Measurements from ENCODE around the gene UQCC2. TPM values are rescaled to one million over a fixed set of nuclear protein-coding genes. Genes with fewer than 3 reads are reported as not detected.

Gene UQCC2
- total and polyA plus RNA-seq, 2 donors (not counting 1 experiment from before 2014, with no cell fraction given), result 13.2 to 16.6 TPM

DNA sequence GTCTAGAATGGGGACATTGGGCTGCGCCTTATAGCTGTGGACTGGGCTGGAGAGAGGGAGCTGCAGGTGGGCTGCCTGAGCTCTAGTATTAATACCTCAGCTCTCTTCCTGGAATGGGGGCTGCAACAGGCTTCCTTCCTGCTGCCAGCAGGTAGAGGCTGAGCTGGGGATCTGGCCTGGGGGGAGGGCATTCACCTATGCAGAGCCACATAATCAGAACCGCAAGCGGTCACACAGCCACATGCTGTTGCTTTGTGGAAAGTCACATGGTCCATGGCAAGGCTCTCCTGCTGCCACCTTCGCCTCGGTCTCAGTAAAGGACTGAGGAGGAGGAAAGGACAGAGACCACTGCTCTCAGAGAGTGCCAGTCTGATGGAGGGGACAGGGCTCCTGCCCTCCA lies 54.7 kb downstream of the UQCC2 start:
- intact Hi-C loops (cut with micrococcal nuclease), result no loop called here
- Mint-ChIP-seq H3K4me3 (no peak overlapping the region), H3K4me1 (peaks cover 5% of the 10 kb centered on the region), H3K9me3 (ENCODE audit: insufficient read depth) (no peaks in the 10 kb centered on the region), H3K27ac (no peak overlapping the region), H3K27me3 (no peaks in the 10 kb centered on the region)
- POLR2A ChIA-PET, result no interaction called here
- no peak for ATAC-seq (ENCODE audit: low read depth)
- Histone ChIP-seq H3K27ac (ENCODE audit: low read length in 2 of 2) (no peak overlapping the region), H3K9me3 (ENCODE audit: control extremely low read depth in 1 of 3, control insufficient read depth in 2 of 3, insufficient read depth in 1 of 3, low read length in 2 of 3) (no peaks in the 10 kb centered on the region), H3K9ac (ENCODE audit: low read length) (no peak overlapping the region), H3K4me1 (ENCODE audit: control insufficient read depth in 2 of 2, insufficient read depth in 2 of 2, low read length in 2 of 2) (no peaks in the 10 kb centered on the region), H3K36me3 (replicated peaks in 1 of 2; ENCODE audit: control extremely low read depth in 1 of 2, control insufficient read depth in 1 of 2, extremely low read depth in 1 of 2, insufficient read depth in 2 of 2, low read length in 1 of 2) (peaks cover 0 to 59% of the 10 kb centered on the region in 2 experiments), H3K79me2 (ENCODE audit: control insufficient read depth, insufficient read depth, low read length) (peaks cover 25% of the 10 kb centered on the region), H3K4me3 (ENCODE audit: control extremely low read depth in 1 of 5, extremely low read depth in 1 of 5, insufficient read depth in 1 of 5, low read depth in 2 of 5, low read length in 4 of 5) (no peak overlapping the region), H3K4me2 (replicated peaks; ENCODE audit: low read depth, low read length, poor library complexity, severe bottlenecking) (no peak overlapping the region), H4K20me1 (ENCODE audit: control insufficient read depth, insufficient read depth, low read length, poor library complexity, severe bottlenecking) (peaks cover 43% of the 10 kb centered on the region), H3K27me3 (replicated peaks in 1 of 4; ENCODE audit: control extremely low read depth in 1 of 4, control insufficient read depth in 3 of 4, insufficient read depth in 4 of 4, low read length in 3 of 4) (no peaks in the 10 kb centered on the region), H2AFZ (ENCODE audit: insufficient read depth, low read depth, low read length, poor library complexity, severe bottlenecking) (no peak overlapping the region)
- 90% methylated on average over 4 of the region's 5 CpGs for WGBS (ENCODE audit: insufficient coverage)
- TF ChIP-seq, protein P1, sequence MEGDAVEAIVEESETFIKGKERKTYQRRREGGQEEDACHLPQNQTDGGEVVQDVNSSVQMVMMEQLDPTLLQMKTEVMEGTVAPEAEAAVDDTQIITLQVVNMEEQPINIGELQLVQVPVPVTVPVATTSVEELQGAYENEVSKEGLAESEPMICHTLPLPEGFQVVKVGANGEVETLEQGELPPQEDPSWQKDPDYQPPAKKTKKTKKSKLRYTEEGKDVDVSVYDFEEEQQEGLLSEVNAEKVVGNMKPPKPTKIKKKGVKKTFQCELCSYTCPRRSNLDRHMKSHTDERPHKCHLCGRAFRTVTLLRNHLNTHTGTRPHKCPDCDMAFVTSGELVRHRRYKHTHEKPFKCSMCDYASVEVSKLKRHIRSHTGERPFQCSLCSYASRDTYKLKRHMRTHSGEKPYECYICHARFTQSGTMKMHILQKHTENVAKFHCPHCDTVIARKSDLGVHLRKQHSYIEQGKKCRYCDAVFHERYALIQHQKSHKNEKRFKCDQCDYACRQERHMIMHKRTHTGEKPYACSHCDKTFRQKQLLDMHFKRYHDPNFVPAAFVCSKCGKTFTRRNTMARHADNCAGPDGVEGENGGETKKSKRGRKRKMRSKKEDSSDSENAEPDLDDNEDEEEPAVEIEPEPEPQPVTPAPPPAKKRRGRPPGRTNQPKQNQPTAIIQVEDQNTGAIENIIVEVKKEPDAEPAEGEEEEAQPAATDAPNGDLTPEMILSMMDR (IDR thresholded peaks at IDR 0.05), result no peak
- TF ChIP-seq EZH2 (IDR thresholded peaks at IDR 0.05; ENCODE audit: borderline replicate concordance, insufficient read depth, low read depth, low read length, poor library complexity, severe bottlenecking), result no peak
- DNase-seq, result no peak
- CTCF ChIA-PET, result no interaction called here

DNA sequence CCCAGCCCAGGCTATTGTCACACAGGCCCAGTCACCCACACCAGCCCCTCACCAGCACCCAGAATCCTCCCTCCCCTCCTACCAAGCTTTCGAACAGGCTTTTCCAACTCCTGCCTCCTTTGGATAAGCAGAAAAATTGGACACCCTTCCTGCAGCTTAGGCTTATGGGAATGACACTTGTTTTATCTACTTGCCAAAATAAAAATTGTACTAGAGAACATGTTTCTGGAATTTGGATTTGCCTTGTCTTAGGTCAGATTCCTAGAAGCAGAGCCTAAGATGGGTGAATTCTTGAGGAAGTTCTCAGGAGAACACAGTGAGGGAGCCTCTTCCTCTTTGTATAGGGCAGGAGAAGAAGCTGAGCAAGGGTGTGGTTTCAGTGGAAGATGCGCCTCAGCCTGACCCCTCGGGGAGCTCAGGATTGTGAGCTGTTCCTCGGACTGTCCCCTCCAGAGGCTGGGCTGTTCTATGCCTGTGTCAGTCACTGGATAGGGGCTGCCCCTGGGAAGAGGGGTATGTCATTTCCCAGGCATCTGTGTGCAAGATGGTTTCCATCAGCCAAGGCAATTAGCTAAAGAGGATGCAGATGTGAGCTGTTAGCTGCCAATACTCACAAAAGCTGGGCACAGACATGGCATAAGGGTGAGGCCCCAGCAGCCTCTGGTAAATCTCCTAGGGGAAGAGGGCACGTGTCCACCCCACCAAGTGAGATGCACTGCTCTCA lies 56.5 kb downstream of the UQCC2 start:
- peaks cover 40% of the 10 kb centered on the region for H3K79me2 ChIP-seq (ENCODE audit: control insufficient read depth, insufficient read depth, low read length)
- ChIA-PET POLR2A (no interaction called here), CTCF (interaction anchor here (0.7 to 1.2 kb wide), 4 partner anchors 46 to 69 kb away, joined by 3 to 5 read pairs (median 4); no protein-coding TSS in a partner anchor)
- Mint-ChIP-seq H3K4me3 (no peak overlapping the region), H3K27ac (no peak overlapping the region), H3K9me3 (ENCODE audit: insufficient read depth) (no peaks in the 10 kb centered on the region), H3K4me1 (peaks cover 5% of the 10 kb centered on the region), H3K27me3 (no peaks in the 10 kb centered on the region)
- ATAC-seq (ENCODE audit: low read depth) (no peak), DNase-seq (no peak)
- H3K27me3 ChIP-seq (replicated peaks in 1 of 4; ENCODE audit: control extremely low read depth in 1 of 4, control insufficient read depth in 3 of 4, insufficient read depth in 4 of 4, low read length in 3 of 4), result no peaks in the 10 kb centered on the region
- intact Hi-C loops (cut with micrococcal nuclease), result no loop called here
- peaks cover 0 to 54% of the 10 kb centered on the region in 2 experiments for H3K36me3 ChIP-seq (replicated peaks in 1 of 2; ENCODE audit: control extremely low read depth in 1 of 2, control insufficient read depth in 1 of 2, extremely low read depth in 1 of 2, insufficient read depth in 2 of 2, low read length in 1 of 2)
- WGBS (ENCODE audit: insufficient coverage), result 93% methylated on average over 3 of the region's 5 CpGs
- no peak overlapping the region for H3K9ac ChIP-seq (ENCODE audit: low read length)
- no peak overlapping the region for H3K4me3 ChIP-seq (ENCODE audit: control extremely low read depth in 1 of 5, extremely low read depth in 1 of 5, insufficient read depth in 1 of 5, low read depth in 2 of 5, low read length in 4 of 5)
- H2AFZ ChIP-seq (ENCODE audit: insufficient read depth, low read depth, low read length, poor library complexity, severe bottlenecking), result no peak overlapping the region
- TF ChIP-seq EZH2 (IDR thresholded peaks at IDR 0.05; ENCODE audit: borderline replicate concordance, insufficient read depth, low read depth, low read length, poor library complexity, severe bottlenecking), result no peak
- TF ChIP-seq, protein P1 (IDR thresholded peaks at IDR 0.05), result no peak
- no peak overlapping the region for H3K4me2 ChIP-seq (replicated peaks; ENCODE audit: low read depth, low read length, poor library complexity, severe bottlenecking)
- H4K20me1 ChIP-seq (ENCODE audit: control insufficient read depth, insufficient read depth, low read length, poor library complexity, severe bottlenecking), result peaks cover 54% of the 10 kb centered on the region
- no peak overlapping the region for H3K27ac ChIP-seq (ENCODE audit: low read length in 2 of 2)
- H3K4me1 ChIP-seq (ENCODE audit: control insufficient read depth in 2 of 2, insufficient read depth in 2 of 2, low read length in 2 of 2), result no peaks in the 10 kb centered on the region
- H3K9me3 ChIP-seq (ENCODE audit: control extremely low read depth in 1 of 3, control insufficient read depth in 2 of 3, insufficient read depth in 1 of 3, low read length in 2 of 3), result no peaks in the 10 kb centered on the region

All from B cell (primary cell).